Measurements from ENCODE around the gene SAMD4A. TPM values are rescaled to one million over a fixed set of nuclear protein-coding genes. Genes with fewer than 3 reads are reported as not detected.

SAMD4A gene
- polyA plus RNA-seq, 2 of the 4 experiments (the other 2 are of a cell fraction): 3.9 to 5.4 TPM

DNA sequence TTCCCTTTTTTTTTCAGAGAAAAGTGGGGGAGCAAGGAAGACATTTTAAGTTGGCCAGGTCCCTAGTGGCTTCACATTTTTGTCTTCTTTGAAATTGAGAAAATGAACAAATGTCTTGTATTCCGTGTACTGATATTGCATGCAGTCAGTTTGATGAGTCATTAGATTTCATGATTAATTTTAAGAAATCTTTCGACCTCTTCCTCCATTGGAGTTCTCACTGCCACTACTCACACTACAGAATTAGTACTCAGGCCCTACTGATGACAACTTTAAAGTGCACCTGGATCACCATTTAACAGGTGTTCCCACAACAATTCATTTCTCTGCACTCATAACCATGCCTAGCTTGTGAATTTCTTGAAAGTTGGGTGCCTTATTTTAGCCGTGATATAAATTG is 50.5 kb downstream of the SAMD4A start:
- no peak overlapping the region for H3K27ac ChIP-seq
- DNase-seq (ENCODE audit: low read depth in 1 of 2, low spot score in 1 of 2) (no peak), FAIRE-seq (no peak), ATAC-seq (no peak)
- peak; percentile 16 for TF ChIP-seq MAFK (IDR thresholded peaks at IDR 0.05; ENCODE audit: partially characterized antibody)
- no peak for TF ChIP-seq FOSL2 (IDR thresholded peaks at IDR 0.05)
- TF ChIP-seq FOSL2 (CRISPR knock-in tag; IDR thresholded peaks at IDR 0.05): 0 out of 2 replicates have a peak, but pooled peaks have one; percentile 34
- TF ChIP-seq, protein P1, sequence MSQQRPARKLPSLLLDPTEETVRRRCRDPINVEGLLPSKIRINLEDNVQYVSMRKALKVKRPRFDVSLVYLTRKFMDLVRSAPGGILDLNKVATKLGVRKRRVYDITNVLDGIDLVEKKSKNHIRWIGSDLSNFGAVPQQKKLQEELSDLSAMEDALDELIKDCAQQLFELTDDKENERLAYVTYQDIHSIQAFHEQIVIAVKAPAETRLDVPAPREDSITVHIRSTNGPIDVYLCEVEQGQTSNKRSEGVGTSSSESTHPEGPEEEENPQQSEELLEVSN (IDR thresholded peaks at IDR 0.05; ENCODE audit: borderline replicate concordance, low read depth): no peak
- H3K4me3 ChIP-seq: no peak overlapping the region
- peaks cover 11% of the 10 kb centered on the region for H3K4me1 ChIP-seq
- ChIA-PET CTCF (no interaction called here), POLR2A (no interaction called here)
- H3K4me2 ChIP-seq: no peak overlapping the region
- 88% methylated on average over 3 of the region's 3 CpGs for WGBS (ENCODE audit: missing lambda C conversion rate)
- H3K9me3 ChIP-seq: no peaks in the 10 kb centered on the region

DNA sequence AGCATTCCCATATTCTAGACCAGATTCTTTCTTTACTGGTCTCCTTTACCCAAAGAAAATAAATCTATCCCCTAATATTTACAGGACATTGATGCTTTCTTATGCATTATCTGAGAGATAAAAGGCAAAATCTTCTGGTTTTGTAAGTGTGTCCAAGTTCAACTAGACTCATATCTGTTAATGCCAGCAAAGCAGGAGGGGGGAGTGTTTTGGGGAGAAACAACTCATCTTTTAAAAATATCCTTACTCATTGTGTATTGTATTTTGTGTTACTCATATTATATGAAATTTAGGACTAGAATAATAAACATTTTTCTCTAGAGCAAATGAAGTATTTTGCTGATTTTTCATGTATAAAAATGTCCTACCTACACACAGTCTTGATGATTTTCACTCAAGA is 54.8 kb downstream of the SAMD4A start:
- ChIA-PET CTCF (no interaction called here), POLR2A (no interaction called here)
- ATAC-seq: no peak
- Histone ChIP-seq H3K27ac (no peak overlapping the region), H3K4me2 (no peak overlapping the region), H3K4me3 (no peak overlapping the region), H3K4me1 (peaks cover 16% of the 10 kb centered on the region; the same call in 2 of the 3 replicates), H3K9me3 (no peaks in the 10 kb centered on the region)
- no peak for DNase-seq (ENCODE audit: low read depth in 1 of 2, low spot score in 1 of 2)
- no peak for FAIRE-seq
- TF ChIP-seq ZC3H11A (IDR thresholded peaks at IDR 0.05): no peak
- no peak for TF ChIP-seq KDM5A (IDR thresholded peaks at IDR 0.05)
- TF ChIP-seq RFX5 (IDR thresholded peaks at IDR 0.05): no peak
- no peak for TF ChIP-seq BHLHE40 (IDR thresholded peaks at IDR 0.05; ENCODE audit: low read depth, low read length)
- no peak for TF ChIP-seq NR3C1 (IDR thresholded peaks at IDR 0.05)
- no peak for TF ChIP-seq TFCP2L1 (CRISPR knock-in tag; IDR thresholded peaks at IDR 0.05)
- no peak for TF ChIP-seq CEBPB (IDR thresholded peaks at IDR 0.05)

DNA sequence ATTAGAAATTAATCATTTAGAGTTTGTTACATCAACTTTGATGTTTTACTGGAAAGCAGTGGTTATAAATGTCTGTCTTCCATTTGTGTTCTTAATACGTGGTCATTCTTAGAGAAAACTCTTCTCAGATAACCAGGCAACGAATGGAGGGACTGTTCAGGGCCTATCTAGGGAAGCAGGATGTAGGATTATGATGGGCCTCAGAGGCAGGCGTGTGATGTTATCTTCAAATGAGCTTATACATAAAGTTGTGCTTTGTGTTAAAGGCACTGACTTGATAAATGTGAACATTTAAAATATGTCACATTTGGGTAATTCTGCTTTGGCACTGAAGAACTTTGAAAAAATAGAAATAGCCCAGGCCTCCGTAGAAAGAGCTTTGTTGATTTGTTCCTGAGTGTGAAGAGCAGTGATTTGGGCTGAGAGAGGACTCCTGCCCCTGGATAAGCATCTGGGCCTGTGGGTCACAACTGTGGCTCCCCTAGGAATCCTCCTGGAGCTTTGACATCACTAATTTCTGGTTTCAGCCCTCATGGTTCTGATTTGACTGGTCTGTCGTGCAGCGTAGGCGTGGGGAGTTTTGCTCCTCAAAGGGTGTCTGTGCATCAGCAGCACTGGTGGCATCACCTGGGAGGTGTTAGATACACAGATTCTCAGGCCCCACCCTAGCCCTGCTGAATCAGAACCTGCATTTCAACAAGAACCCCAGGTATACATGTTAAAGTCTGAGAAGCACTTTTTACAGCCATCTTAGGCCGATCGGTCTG is 55.4 kb downstream of the SAMD4A start:
- Histone ChIP-seq H3K4me1 (peaks cover 16% of the 10 kb centered on the region; the same call in 2 of the 3 replicates), H3K9me3 (no peaks in the 10 kb centered on the region), H3K4me2 (no peak overlapping the region), H3K27ac (no peak overlapping the region), H3K4me3 (no peak overlapping the region)
- FAIRE-seq: no peak
- WGBS (ENCODE audit: missing lambda C conversion rate): 92% methylated on average over 9 of the region's 9 CpGs
- no peak for TF ChIP-seq RAD21 (conservative IDR thresholded peaks at IDR 0.05 in 1 of 2, IDR thresholded peaks at IDR 0.05 in 1 of 2)
- no peak for TF ChIP-seq CHD4 (IDR thresholded peaks at IDR 0.05; ENCODE audit: borderline replicate concordance)
- no peak for TF ChIP-seq RNF2 (IDR thresholded peaks at IDR 0.05; ENCODE audit: borderline replicate concordance, low read depth)
- no peak for TF ChIP-seq FOSL2 (IDR thresholded peaks at IDR 0.05)
- TF ChIP-seq FOSL2 (CRISPR knock-in tag; IDR thresholded peaks at IDR 0.05): no peak
- no peak for TF ChIP-seq JUNB (IDR thresholded peaks at IDR 0.05)
- TF ChIP-seq RFX5 (IDR thresholded peaks at IDR 0.05): no peak
- no peak for TF ChIP-seq MYC (IDR thresholded peaks at IDR 0.05; ENCODE audit: borderline replicate concordance, low read length)
- no peak for TF ChIP-seq FOXS1 (CRISPR knock-in tag; IDR thresholded peaks at IDR 0.05)
- no peak for TF ChIP-seq HDAC2 (IDR thresholded peaks at IDR 0.05)
- no peak for TF ChIP-seq BHLHE40 (IDR thresholded peaks at IDR 0.05; ENCODE audit: low read depth, low read length)
- TF ChIP-seq NR3C1 (IDR thresholded peaks at IDR 0.05): no peak
- TF ChIP-seq HOXA7 (CRISPR knock-in tag; IDR thresholded peaks at IDR 0.05): no peak
- no peak for TF ChIP-seq JUN (IDR thresholded peaks at IDR 0.05)
- no peak for TF ChIP-seq ZC3H11A (IDR thresholded peaks at IDR 0.05)
- TF ChIP-seq EP300 (IDR thresholded peaks at IDR 0.05): no peak
- TF ChIP-seq KDM1A (IDR thresholded peaks at IDR 0.05; ENCODE audit: low read depth): no peak
- TF ChIP-seq TFCP2L1 (CRISPR knock-in tag; IDR thresholded peaks at IDR 0.05): no peak
- no peak for TF ChIP-seq MAZ (IDR thresholded peaks at IDR 0.05; ENCODE audit: borderline replicate concordance, low read depth, low read length)
- DNase-seq (ENCODE audit: low read depth in 1 of 2, low spot score in 1 of 2): no peak
- ATAC-seq: no peak
- CTCF ChIA-PET: interaction anchor here (1.0 kb wide), 1 partner anchor 12 kb away, joined by 3 read pairs; no protein-coding TSS in a partner anchor
- POLR2A ChIA-PET: no interaction called here

All from A549 (cell line).